Tongue (tissue), 2 donors: ENCODE results near the gene ORAI2. TPM values are rescaled to one million over a fixed set of nuclear protein-coding genes. Genes with fewer than 3 reads are reported as not detected.
"Not testable (repeated sequence)": the region's sequence is repeated elsewhere in the genome, so short reads cannot be mapped to it uniquely, and the experiment has no call there.

Experiments
- DNase-seq: peaks from one replicate; pipeline ENCODE4 v3.0.0-alpha.2; 2015
- total RNA-seq: library from RNA; depleted of rRNA; stranded (reverse); fragments of >200 nt; gene quantifications from one replicate; pipeline ENCODE4 v1.2.3, GENCODE V29; 2014

Gene ORAI2
- total RNA-seq, 1 donor from 2014 or later: 19.8 TPM

DNA sequence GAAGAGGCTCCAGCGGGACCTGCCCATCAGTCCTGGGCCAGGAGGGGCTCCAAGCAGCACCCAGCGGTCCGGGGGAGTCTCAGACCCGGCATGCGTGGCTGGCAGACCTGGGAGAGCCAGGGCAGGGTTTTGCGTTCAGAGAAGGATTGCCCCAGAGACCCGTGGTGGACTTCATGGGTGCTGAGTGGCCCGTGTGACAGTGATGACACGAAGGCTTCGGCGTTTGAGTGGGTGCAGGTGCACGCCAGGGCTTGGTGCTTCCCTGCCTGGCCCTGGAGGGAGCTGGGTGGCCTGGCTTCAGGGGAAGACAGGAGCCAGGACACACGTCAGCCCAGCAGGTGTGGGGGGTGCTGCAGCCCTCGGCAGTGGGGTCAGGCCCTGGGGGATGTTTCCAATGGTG, 13.9 kb downstream of the ORAI2 start:
- DNase-seq: no peak

DNA sequence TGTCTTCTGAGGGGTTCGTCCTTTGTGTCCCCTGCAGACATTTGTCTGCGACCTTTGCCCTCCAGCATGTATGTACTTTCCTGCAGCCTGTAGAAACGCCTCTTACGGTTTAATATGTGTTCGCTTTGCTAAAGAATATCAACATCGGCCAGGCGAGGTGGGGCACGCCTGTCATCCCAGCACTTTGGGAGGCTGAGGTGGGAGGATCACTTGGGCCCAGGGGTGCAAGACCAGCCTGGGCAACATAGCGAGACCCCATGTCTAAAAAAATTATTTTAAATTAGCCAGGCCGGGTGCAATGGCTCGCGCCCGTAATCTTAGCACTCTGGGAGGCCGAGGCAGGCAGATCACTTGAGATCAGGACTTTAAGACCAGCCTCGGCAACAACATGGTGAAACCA, 15.8 kb downstream of the ORAI2 start:
- no peak for DNase-seq

- no peak for DNase-seq
Observed at GRCh38 chr7:102450242-102450641, 16.9 kb downstream of the ORAI2 start.

DNA sequence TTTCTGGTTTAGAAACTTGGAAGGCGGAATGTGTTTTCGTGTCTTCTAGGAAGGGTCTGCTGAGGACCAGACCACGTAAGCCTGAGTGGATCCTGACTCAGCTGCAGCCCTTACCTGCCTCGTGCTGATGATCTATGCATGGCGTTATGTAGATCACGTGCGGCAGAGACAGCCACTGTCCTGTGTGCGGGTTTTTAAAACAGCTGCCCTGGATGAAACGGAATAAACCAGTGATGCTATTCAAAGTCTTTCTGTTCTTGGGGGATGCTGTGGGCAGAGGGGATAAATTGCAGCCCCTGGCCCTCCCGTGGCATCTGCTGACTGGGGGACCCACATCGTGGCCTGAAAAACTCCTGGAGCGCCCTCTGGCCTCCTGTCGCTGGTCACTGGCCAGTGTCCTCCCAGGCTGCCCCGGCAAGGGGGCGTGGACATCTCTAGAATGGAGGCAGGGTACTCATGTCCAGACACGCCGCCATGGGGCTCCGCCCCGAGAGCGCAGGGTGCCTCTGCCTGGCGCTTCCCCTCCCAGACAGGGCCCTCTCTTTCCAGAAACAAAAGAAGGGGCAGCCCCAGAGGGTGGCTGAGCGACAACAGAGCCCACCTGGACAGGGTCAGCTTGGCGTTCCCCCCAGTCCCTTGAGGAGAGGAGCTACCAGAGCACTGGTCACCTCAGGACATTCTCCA, 18.1 kb downstream of the ORAI2 start:
- DNase-seq: no peak

- no peak for DNase-seq
Observed at GRCh38 chr7:102452451-102452850, 19.1 kb downstream of the ORAI2 start.

DNA sequence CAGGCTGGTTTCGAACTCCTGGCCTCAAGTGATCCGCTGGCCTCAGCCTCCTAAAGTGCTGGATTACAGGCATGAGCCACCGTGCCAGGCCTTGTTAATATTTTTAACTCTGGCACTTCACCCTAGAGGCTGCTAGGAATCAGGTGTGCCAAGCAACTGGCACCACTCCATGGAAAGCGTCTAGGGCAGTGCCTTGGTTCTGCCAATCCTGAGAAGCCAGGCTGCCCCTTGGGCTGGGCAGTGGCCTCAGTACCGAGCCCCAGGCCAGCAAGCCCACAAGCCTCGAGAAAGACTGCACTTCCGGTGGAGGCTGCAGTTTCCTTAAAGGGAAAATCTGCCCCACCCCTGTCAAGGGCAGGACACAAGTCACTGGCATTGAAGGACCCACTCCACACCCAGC, 19.9 kb downstream of the ORAI2 start:
- DNase-seq: no peak

DNA sequence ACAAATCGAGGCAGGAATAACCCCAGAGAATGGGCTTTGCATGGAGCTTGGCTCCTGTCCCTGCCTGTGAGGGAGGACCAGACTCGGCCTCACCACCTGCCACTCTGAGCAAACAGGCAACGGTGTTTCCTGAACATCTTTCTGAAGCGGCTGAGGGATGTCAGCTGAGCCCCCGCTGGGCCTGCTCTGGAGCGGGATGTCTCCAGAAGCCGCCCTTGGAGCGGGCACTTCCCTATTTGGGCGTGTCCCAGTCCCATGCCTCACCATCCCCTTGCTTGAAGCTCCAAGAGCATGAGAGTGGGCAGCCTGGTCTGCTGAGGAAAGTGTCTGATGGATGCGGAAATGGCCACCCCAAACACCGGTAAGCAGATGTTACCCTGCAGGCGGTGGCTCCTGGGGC, 21.1 kb downstream of the ORAI2 start:
- no peak for DNase-seq

DNA sequence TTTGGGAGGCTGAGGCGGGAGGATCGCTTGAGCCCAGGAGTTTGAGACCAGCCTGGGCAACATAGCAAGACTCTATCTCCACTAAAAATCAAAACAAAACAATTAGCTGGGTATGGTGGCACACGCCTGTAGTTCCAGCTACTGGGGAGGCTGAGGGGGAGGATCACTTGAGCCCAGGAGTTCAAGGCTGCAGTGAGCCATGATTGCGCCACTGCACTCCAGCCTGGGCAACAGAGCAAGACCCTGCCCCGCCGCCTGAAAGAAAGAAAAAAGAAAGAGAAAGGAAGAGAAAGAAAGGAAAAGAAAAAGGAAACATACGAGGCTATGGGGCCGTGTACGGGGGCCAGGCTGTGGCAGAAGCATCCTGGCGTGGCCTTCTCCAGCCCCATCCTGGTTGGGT, 21.6 kb downstream of the ORAI2 start:
- not testable (repeated sequence) for DNase-seq

GRCh38 chr7:102455596-102455995, 22.2 kb downstream of the ORAI2 start:
- no peak for DNase-seq

GRCh38 chr7:102456327-102456726, 23.0 kb downstream of the ORAI2 start:
- DNase-seq: no peak

GRCh38 chr7:102457352-102457924, 24.1 kb downstream of the ORAI2 start:
- DNase-seq: no peak

DNA sequence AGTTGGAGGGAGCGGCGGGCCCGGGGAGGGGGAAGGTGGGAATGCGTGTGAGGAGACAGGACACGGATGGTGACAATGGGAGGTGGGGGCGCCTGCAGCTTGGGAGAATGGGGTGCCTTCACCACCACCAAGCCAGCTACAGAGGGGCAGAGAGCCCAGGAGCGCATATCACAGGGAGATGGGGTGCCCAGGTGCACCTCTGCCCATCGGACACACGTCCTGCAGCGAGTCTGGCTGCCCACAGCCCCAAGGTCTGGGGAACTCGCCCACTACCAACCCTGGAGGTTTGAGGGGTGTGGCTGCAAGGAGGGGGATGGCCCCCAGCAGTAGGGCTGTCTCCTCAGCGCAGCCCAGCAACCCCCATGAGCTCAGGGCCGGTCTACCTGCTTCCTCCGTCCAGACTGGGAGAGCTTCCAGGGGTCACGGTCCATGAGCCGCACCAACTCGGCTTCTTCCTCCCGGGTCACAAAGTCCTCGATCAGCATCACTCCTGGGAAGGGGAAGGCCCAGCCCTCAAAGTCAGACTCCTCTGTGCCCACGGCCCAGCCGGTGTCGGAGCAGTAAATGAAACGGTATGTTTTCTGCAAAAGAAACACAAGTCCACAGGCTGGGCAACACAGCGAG, 26.0 kb downstream of the ORAI2 start:
- DNase-seq: no peak

GRCh38 chr7:102460467-102460866, 27.1 kb downstream of the ORAI2 start:
- no peak for DNase-seq

GRCh38 chr7:102463841-102464576, 30.6 kb downstream of the ORAI2 start:
- no peak for DNase-seq

- peak; percentile 96 for DNase-seq
Observed at GRCh38 chr7:102464577-102465280, 31.4 kb downstream of the ORAI2 start, which contains the start of the genes ALKBH4 and LRWD1. Gene ALKBH4, minus strand, starts transcription at chr7:102464863. Its CDS starts 27 bp downstream, at chr7:102464836. Gene LRWD1, plus strand, starts transcription at chr7:102464984. Its CDS starts 97 bp downstream, at chr7:102465081.

DNA sequence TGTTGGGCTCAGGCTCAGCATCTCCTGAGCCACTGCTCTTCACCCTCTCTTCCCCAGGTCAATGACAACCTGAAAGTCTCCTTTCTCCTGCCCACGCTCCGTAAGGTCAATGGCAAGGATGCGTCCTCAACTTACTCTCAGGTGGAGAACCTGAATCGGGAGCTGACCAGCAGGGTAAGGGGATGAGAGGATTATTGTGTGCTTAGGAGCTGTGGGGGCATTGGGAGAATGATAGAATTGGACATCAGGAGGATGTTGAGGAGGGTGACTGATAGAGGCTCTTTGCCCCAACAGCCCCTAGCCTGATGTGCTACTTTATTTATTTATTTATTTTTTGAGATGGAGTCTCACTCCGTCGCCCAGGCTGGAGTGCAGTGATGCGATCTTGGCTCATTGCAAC, 32.7 kb downstream of the ORAI2 start:
- no peak for DNase-seq

DNA sequence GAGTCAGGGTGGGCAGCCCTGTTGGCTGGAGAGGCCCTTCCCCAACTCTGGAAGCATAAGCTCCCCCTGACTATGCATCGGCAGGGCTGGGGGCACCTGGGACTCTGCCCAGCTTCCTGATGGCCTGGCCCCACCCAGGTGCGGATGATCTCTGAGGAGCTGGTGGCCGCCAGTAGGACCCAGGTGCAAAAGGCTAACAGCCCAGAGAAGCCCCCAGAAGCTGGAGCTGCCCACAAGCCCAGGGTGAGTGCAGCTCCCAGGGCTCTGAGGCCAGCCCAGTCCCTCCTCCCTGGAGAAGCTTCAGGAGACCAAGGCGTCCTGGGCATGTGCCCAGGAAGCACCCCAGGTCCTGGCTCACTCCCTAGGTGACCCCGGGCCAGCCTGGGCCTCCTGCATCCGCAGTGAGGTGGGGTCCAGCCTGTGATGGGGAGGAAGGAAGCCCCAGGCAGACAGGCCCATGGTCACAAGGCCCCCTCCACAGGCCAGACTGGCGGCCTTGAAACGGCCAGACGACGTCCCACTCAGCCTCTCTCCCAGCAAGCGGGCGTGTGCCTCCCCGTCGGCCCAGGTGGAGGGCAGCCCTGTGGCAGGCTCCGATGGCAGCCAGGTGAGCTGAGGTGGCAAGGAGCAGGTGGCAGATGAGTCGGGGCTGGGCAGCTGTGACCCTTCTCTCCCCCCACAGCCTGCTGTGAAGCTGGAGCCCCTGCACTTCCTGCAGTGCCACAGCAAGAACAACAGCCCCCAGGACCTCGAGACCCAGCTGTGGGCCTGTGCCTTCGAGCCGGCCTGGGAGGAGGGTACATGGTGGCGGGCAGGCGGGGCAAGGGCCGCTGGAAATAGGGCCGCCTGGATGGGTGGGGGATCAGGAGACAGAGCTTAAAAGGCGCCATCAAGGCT, 34.5 kb downstream of the ORAI2 start:
- DNase-seq: no peak

DNA sequence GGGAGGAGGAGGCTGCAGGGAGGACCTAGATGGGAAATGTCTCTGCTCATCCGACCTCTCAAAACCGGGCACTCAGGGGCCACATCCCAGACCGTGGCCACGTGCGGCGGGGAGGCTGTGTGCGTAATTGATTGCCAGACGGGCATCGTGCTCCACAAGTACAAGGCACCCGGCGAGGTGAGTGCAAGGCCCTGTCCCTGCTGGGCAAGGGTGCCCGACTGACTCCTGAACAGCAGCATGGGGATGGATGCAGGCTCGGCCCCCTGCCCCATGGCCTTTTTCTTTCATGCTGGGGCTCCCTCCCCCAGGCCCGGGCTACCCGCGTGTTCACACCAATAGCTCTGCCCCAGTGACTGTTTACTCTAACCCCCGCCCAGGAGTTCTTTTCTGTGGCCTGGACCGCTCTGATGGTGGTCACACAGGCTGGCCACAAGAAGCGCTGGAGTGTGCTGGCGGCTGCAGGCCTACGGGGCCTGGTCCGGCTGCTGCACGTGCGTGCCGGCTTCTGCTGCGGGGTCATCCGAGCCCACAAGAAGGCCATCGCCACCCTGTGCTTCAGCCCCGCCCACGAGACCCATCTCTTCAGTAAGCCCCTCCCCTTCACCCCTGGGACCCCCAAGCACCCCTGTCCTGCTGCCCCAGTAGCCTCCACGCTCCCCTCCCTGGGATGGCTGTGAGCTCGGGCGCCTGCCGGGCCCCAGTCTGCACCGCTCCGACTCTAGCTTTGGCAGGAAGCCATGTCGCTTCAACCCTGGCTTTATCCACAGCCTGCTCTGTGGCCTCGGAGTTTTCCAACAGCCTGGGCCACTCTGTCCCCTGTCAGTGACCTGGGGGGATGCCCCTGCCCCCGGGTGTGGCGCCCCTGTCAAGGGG, 35.3 kb downstream of the ORAI2 start:
- DNase-seq: no peak

GRCh38 chr7:102469351-102469971, 36.1 kb downstream of the ORAI2 start:
- no peak for DNase-seq
